Small intestine (tissue), 7 donors: ENCODE results near the gene PRKCA. TPM values are rescaled to one million over a fixed set of nuclear protein-coding genes. Genes with fewer than 3 reads are reported as not detected.

Source experiments
- DNase-seq, 2 donors: peaks; one replicate each; pipeline versions ENCODE4 v3.0.0 to v3.0.0-alpha.2; 2013
- FAIRE-seq: peaks from 2 replicates; lab custom pipeline; 2012; peaks lifted over from hg19 to GRCh38; lab: Jason Lieb, UNC
- H3K27ac ChIP-seq, 3 donors: one replicate each; pipeline ENCODE4 v1.5.1; 2013; ENCODE audit warnings: low read length in 2 of 3, mild to moderate bottlenecking in 2 of 3, control low read depth in 1 of 3, inconsistent platforms in 1 of 3, low read depth in 1 of 3, moderate library complexity in 1 of 3
- H3K27me3 ChIP-seq, 3 donors: one replicate each; pipeline ENCODE4 v1.6.1; 2013; ENCODE audit warnings: low read length in 3 of 3, inconsistent platforms in 1 of 3; ENCODE audit not compliant: control insufficient read depth in 3 of 3, insufficient read depth in 3 of 3
- H3K36me3 ChIP-seq, 3 donors: one replicate each; pipeline ENCODE4 v1.6.1; 2013; ENCODE audit warnings: low read length in 3 of 3, inconsistent platforms in 1 of 3, low read depth in 1 of 3, mild to moderate bottlenecking in 1 of 3, moderate library complexity in 1 of 3; ENCODE audit not compliant: control insufficient read depth in 3 of 3, insufficient read depth in 2 of 3
- H3K4me1 ChIP-seq, 3 donors: one replicate each; pipeline ENCODE4 v1.6.1; 2013; ENCODE audit warnings: low read length in 2 of 3, inconsistent platforms in 1 of 3, low read depth in 1 of 3, mild to moderate bottlenecking in 1 of 3, moderate library complexity in 1 of 3; ENCODE audit not compliant: control insufficient read depth in 3 of 3, insufficient read depth in 2 of 3
- H3K4me3 ChIP-seq, 3 donors: one replicate each; pipeline ENCODE4 v1.5.1; 2013; ENCODE audit warnings: low read length in 3 of 3, control low read depth in 1 of 3, inconsistent platforms in 1 of 3, low read depth in 1 of 3, mild to moderate bottlenecking in 1 of 3, moderate library complexity in 1 of 3
- H3K9me3 ChIP-seq, 2 donors: one replicate each; pipeline ENCODE4 v1.6.1; 2013; ENCODE audit warnings: low read depth in 1 of 2, low read length in 1 of 2; ENCODE audit not compliant: control insufficient read depth in 2 of 2, insufficient read depth in 1 of 2
- WGBS, 3 donors: extraction: QIAGEN DNeasy Blood & Tissue Kit; methylation state at CpG; one replicate each; pipeline ENCODE4 v1.1.7; 2013; 5-methylcytosine and 5-hydroxymethylcytosine counted together
- polyA plus RNA-seq, 4 donors: library from polyadenylated mRNA; stranded (reverse) in 3 of 4; unstranded in 1 of 4; fragments of 200-250 nt in 3 of 4; fragments of 120-200 nt in 1 of 4; gene quantifications; one replicate each; pipeline versions ENCODE4 v1.2.1 to v1.2.3, GENCODE V29; 2013
- donor health status: healthy with polysubstance abuse.
- donor health status: control.
- donor health status: control.
- donor health status: Bipolar disorder and iron deficiency.
- donor health status: healthy.

The PRKCA gene
- polyA plus RNA-seq, 4 donors, result 11.3 to 26.6 (median 22.9) TPM

DNA sequence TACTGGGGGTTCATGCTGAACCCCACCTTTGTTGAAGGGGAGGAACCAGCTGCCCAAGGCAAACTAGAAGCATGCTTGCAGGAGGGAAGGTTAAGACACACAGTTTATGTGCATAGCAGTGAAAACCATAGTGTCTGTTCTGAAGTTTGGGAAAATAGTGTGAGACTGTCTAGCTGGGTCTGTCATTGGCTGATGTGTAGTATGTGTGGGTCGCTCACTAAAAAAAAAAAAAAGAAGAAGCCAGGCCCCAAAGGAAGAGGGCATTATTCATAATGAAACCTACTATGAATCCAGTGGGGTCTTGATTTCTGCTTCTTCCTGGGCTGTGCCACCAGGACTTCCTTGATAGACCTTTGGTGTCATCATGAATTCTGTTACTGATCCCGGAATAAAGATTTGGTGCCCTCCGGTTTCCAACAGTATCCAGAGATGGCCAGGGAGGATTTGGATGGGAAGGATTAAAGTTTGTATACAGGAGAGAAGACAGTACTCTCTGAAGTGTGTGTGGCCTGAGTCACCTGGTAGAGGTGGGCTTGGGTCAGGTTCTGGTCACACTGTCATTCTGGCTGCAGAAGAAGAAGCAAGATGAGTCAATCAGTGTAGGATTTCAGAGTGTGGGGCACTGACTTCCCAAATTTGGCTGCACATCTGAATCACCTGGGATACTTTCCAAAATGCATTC, 220.3 kb downstream of the PRKCA start:
- H3K9me3 ChIP-seq, result no peaks in the 10 kb centered on the region
- no peak overlapping the region for H3K4me3 ChIP-seq
- H3K36me3 ChIP-seq, result no peaks in the 10 kb centered on the region
- FAIRE-seq (no peak), DNase-seq (no peak)
- WGBS, 3 donors, result 88 to 90% (median 90%) methylated on average over 3 of the region's 3 CpGs
- H3K27ac ChIP-seq, result no peak overlapping the region
- no peaks in the 10 kb centered on the region for H3K27me3 ChIP-seq
- H3K4me1 ChIP-seq, result peaks cover 0 to 6% (median 3%) of the 10 kb centered on the region in 3 donors

DNA sequence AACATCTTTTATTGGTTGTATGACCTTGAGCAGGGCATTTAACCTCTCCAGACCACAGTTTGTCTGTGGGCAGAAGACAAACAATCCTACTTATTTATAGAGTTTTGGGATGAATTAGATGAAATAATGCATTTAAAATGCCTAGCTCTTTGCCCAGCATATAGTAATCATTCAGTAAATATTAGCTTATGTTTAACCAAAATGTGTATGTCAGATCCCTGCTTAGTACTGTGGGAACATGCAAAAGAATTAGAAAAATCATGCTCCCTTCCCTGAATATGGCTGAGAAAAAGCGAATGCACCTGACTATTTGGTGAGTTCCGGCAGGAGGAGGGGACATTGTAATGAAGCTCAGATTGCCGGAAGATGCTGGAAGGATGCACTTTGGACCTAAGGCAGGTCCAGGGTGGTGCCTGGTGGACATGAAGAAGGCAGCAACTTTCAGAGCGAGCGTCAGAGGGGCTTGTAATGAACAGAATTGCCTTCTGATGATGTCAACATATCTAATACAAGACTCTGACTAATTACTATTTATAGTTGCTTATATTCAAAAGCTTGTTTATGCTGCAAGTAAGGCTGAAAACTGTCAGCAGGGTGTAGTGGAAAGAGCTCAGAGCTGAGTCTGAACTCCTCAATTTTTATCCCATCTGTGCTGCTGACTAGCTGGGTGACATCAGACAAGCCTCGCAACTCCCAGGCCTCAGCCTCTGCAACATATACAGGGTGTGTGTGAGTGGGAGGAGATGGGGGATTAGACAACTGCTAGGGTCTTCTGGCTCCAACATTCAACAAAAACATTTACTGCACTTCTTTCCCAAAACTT, 221.2 kb downstream of the PRKCA start:
- H3K4me1 ChIP-seq, result peaks cover 0 to 6% (median 3%) of the 10 kb centered on the region in 3 donors
- H3K4me3 ChIP-seq, result no peak overlapping the region
- no peaks in the 10 kb centered on the region for H3K36me3 ChIP-seq
- peak overlapping the region in 1 of 3 donors; percentile 42 for H3K27ac ChIP-seq
- 48 to 55% (median 50%) methylated on average over 6 of the region's 6 CpGs for WGBS, 3 donors
- no peaks in the 10 kb centered on the region for H3K27me3 ChIP-seq
- H3K9me3 ChIP-seq, result no peaks in the 10 kb centered on the region
- FAIRE-seq (no peak), DNase-seq (peak; percentile 56 to 64)

DNA sequence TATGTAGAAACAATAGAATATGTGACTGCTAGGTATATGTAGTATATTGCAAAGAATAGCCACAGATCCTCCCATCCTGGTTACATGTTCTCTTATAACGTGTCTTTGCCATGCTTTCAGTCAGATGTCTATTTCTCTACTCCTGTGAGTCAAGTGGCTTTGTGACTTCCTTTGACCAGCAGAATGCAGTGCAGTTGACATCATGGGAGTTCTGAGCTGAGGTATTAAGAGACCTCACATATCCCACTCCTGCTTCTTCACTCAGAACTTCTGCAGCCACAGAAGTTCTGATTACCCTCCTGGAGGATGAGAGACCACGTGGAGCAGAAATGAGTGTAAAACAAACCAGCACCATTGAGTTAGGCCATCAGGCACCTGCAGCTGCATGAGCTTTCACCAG, 222.5 kb downstream of the PRKCA start:
- H3K27ac ChIP-seq, result no peak overlapping the region
- no peak for FAIRE-seq
- no peaks in the 10 kb centered on the region for H3K27me3 ChIP-seq
- no peak for DNase-seq
- H3K4me1 ChIP-seq, result peaks cover 0 to 6% (median 3%) of the 10 kb centered on the region in 3 donors
- no peaks in the 10 kb centered on the region for H3K9me3 ChIP-seq
- 86% methylated on average over 2 of the region's 2 CpGs for WGBS, 3 donors
- no peak overlapping the region for H3K4me3 ChIP-seq
- H3K36me3 ChIP-seq, result no peaks in the 10 kb centered on the region

DNA sequence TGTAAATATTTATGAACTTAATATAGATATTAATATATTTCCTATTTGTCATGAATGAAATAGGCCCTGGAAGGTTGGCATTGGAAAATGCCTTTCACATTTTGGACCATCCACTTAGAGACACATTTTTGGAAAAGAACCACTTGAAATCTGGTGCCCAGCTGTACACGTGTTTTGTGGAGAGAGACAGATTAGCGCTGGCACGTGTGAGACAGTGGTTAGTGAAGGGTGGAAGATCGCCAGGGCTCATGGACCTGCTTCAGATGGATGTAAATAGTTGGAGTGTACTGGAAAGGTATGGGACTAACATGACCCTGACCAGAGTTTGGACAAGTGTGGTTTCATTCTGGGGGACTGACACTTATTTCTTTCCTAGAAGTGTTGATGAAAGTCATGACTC, 222.9 kb downstream of the PRKCA start:
- 85 to 90% (median 90%) methylated on average over 4 of the region's 4 CpGs for WGBS, 3 donors
- H3K36me3 ChIP-seq, result peaks cover 0 to under 1% (median 0%) of the 10 kb centered on the region in 3 donors
- FAIRE-seq, result no peak
- H3K4me1 ChIP-seq, result peaks cover 0 to 6% (median 3%) of the 10 kb centered on the region in 3 donors
- no peak overlapping the region for H3K27ac ChIP-seq
- H3K4me3 ChIP-seq, result no peak overlapping the region
- H3K9me3 ChIP-seq, result no peaks in the 10 kb centered on the region
- DNase-seq, result no peak
- H3K27me3 ChIP-seq, result no peaks in the 10 kb centered on the region

DNA sequence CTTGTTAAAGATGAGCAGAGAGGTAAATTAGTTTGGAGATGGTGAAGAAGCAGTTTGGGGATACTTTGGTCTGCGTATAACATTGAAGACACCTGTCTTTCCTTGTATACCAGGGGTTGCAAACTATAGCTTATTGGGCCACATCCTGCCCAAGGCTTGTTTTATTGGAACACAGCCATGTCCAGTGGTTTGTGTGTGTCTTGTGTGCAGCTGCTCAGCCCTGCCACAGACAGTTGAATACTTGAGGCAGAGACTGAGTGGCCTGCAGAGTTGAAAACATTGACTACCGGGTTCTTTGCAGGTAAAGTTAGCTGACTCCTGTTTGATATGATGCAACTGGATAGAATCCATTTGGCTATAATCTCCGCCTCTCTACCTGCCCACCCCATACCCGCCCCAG, 224.4 kb downstream of the PRKCA start:
- H3K27me3 ChIP-seq, result no peaks in the 10 kb centered on the region
- H3K27ac ChIP-seq, result no peak overlapping the region
- 85 to 92% (median 92%) methylated on average over 4 of the region's 4 CpGs for WGBS, 3 donors
- H3K36me3 ChIP-seq, result peaks cover 0 to 5% (median 3%) of the 10 kb centered on the region in 3 donors
- FAIRE-seq (no peak), DNase-seq (no peak)
- H3K9me3 ChIP-seq, result no peaks in the 10 kb centered on the region
- no peak overlapping the region for H3K4me3 ChIP-seq
- H3K4me1 ChIP-seq, result peaks cover 0 to 6% (median 3%) of the 10 kb centered on the region in 3 donors

DNA sequence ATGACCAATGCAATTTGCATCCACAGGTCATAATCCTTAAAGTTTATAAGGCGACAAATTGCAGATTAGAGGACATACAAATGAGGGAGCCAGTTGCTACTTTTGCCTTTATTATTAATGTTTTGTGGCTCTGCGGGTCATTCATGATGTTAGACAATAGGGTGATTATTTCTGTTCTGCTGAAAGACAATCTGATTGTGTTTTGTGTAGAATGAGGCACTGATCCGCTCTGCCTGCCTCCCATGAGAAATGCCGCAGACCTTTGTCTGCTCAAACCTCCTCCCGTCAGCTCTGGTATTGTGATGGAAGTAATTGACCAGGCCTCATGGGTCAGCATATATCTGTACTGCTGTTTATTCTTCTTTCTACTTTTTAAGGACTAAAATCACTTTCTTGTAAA, 224.9 kb downstream of the PRKCA start:
- 88 to 93% (median 92%) methylated on average over 5 of the region's 5 CpGs for WGBS, 3 donors
- Histone ChIP-seq H3K4me1 (peaks cover 0 to 6% (median 3%) of the 10 kb centered on the region in 3 donors), H3K9me3 (no peaks in the 10 kb centered on the region), H3K4me3 (no peak overlapping the region), H3K27ac (no peak overlapping the region), H3K27me3 (no peaks in the 10 kb centered on the region), H3K36me3 (peaks cover 0 to 5% (median 3%) of the 10 kb centered on the region in 3 donors)
- DNase-seq, result no peak
- FAIRE-seq, result no peak

DNA sequence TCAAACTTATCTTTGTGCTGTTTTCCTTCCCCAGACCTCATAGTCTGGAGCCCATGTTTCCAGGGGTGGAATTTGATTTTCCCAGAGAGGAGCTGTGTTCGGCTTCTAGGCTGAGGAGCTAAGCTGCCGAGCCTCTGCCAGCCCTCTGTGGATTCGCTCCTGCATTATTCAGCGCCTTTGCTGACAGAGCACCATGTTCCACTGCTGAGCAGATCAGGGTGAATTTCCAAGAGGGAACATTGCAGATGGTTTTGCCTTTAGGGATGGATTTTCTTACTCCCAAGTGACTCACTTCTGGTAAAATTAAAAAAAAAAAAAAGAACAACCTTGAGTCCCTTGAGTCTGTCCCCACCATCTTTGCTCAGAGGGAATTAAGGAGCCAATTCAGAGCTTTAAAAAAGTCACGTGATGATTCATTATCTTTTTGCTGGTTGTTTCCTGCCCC, 229.5 kb downstream of the PRKCA start:
- DNase-seq (no peak), FAIRE-seq (no peak)
- no peaks in the 10 kb centered on the region for H3K4me1 ChIP-seq
- no peak overlapping the region for H3K27ac ChIP-seq
- H3K27me3 ChIP-seq, result no peaks in the 10 kb centered on the region
- no peak overlapping the region for H3K4me3 ChIP-seq
- peaks cover 0 to 5% (median 3%) of the 10 kb centered on the region in 3 donors for H3K36me3 ChIP-seq
- H3K9me3 ChIP-seq, result no peaks in the 10 kb centered on the region
- WGBS, 3 donors, result 91 to 93% (median 92%) methylated on average over 5 of the region's 5 CpGs

DNA sequence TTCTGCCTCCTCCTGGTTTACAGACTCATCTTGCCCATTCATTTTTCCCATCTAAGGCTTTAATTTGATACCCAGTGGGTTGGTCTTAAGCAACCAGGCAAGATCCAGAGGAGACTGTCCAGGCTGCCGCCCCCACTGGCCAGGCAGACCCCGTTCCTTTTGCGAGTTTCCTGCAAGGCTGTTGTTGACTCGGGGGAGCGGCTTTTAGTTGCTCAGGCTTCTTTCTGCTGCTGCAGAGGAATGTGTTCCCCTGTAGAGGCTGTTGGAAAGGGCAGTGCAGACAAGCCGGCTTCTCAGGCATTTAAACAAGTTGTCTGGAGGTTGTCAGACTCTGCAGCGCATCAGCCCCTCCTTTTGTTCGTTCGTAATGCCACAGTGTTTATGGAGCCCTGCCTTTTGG, 231.2 kb downstream of the PRKCA start:
- H3K9me3 ChIP-seq, result no peaks in the 10 kb centered on the region
- FAIRE-seq (no peak), DNase-seq (peak in 1 of 2 donors; percentile 28)
- peaks cover 0 to 5% (median 3%) of the 10 kb centered on the region in 3 donors for H3K36me3 ChIP-seq
- no peak overlapping the region for H3K4me3 ChIP-seq
- peaks cover 0 to 2% (median 0%) of the 10 kb centered on the region in 3 donors for H3K4me1 ChIP-seq
- WGBS, 3 donors, result 58 to 90% (median 82%) methylated on average over 9 of the region's 9 CpGs
- H3K27ac ChIP-seq, result peak overlapping the region in 1 of 3 donors; percentile 2
- H3K27me3 ChIP-seq, result no peaks in the 10 kb centered on the region
